ENCODE measurements around the gene DCST2.

The DCST2 gene

GRCh38 chr1:155049651-155050559, 16.3 kb upstream of the DCST2 start:
- DNase-seq (ENCODE audit: low read depth): no peak

GRCh38 chr1:155048449-155049334, 15.1 kb upstream of the DCST2 start:
- no peak for DNase-seq (ENCODE audit: low read depth)

- DNase-seq (ENCODE audit: low read depth): no peak
These were observed 11.5 kb upstream of the DCST2 start for GRCh38 chr1:155044812-155045657.

- no peak for DNase-seq (ENCODE audit: low read depth)
These were observed 10.8 kb upstream of the DCST2 start for GRCh38 chr1:155044365-155044764.

- DNase-seq (ENCODE audit: low read depth): no peak
These were observed 10.2 kb upstream of the DCST2 start for GRCh38 chr1:155043793-155044192.

GRCh38 chr1:155043301-155043702, 9.7 kb upstream of the DCST2 start:
- no peak for DNase-seq (ENCODE audit: low read depth)

GRCh38 chr1:155042789-155043188, 9.2 kb upstream of the DCST2 start:
- no peak for DNase-seq (ENCODE audit: low read depth)

GRCh38 chr1:155040358-155041093, 6.9 kb upstream of the DCST2 start:
- no peak for DNase-seq (ENCODE audit: low read depth)

- no peak for DNase-seq (ENCODE audit: low read depth)
These were observed 5.7 kb upstream of the DCST2 start for GRCh38 chr1:155039308-155039669.

- no peak for DNase-seq (ENCODE audit: low read depth)
These were observed 5.2 kb upstream of the DCST2 start for GRCh38 chr1:155038602-155039307.

- DNase-seq (ENCODE audit: low read depth): no peak
These were observed 4.4 kb upstream of the DCST2 start for GRCh38 chr1:155037851-155038441.

GRCh38 chr1:155037043-155037442, 3.5 kb upstream of the DCST2 start:
- DNase-seq (ENCODE audit: low read depth): no peak

GRCh38 chr1:155035936-155036335, 2.4 kb upstream of the DCST2 start:
- no peak for DNase-seq (ENCODE audit: low read depth)

GRCh38 chr1:155034318-155035208, 982 bp upstream of the DCST2 start:
- no peak for DNase-seq (ENCODE audit: low read depth)

GRCh38 chr1:155032886-155033285, 695 bp downstream of the DCST2 start:
- DNase-seq (ENCODE audit: low read depth): no peak

GRCh38 chr1:155030899-155031298, 2.7 kb downstream of the DCST2 start:
- DNase-seq (ENCODE audit: low read depth): no peak

- DNase-seq (ENCODE audit: low read depth): no peak
These were observed 3.3 kb downstream of the DCST2 start for GRCh38 chr1:155030243-155030795.

- DNase-seq (ENCODE audit: low read depth): no peak
These were observed 3.9 kb downstream of the DCST2 start for GRCh38 chr1:155029513-155030242.

All from activated T-helper 1 cell treated with Interleukin-2 at 50 U/mL for 16 hours (primary cell).